ENCODE data around the gene BHLHE40. TPM values are rescaled to one million over a fixed set of nuclear protein-coding genes. Genes with fewer than 3 reads are reported as not detected.

BHLHE40 gene
- total and polyA plus RNA-seq, 2 of the 4 experiments (the other 2 are of a cell fraction) = 22.8 to 31.8 TPM

GRCh38 chr3:5015056-5015455, 35.8 kb downstream of the BHLHE40 start:
- Histone ChIP-seq H2BK20ac (ENCODE audit: low read depth, low read length) (no peak overlapping the region), H3K9me1 (ENCODE audit: insufficient read depth, low read length) (peaks cover 13% of the 10 kb centered on the region), H4K8ac (ENCODE audit: low read depth in 2 of 2, low read length in 2 of 2) (no peak overlapping the region), H4K91ac (ENCODE audit: insufficient read depth, low read depth, low read length) (no peak overlapping the region), H3K27me3 (ENCODE audit: control insufficient read depth, insufficient read depth, low read length) (no peaks in the 10 kb centered on the region), H2BK120ac (ENCODE audit: low read depth, low read length) (peak overlapping the region; percentile 28; the same call in 1 of the 2 replicates), H2AK9ac (replicated peaks; ENCODE audit: low read depth, low read length, poor library complexity) (no peak overlapping the region), H3K27ac (ENCODE audit: insufficient read depth, low read length) (no peak overlapping the region), H3K4me2 (ENCODE audit: low read depth, low read length) (no peak overlapping the region), H3K56ac (ENCODE audit: extremely low read depth, insufficient read depth, low read length) (no peak overlapping the region), H3K4ac (ENCODE audit: low read depth, low read length) (no peak overlapping the region), H3K4me1 (ENCODE audit: control insufficient read depth, insufficient read depth, low read length) (peaks cover 18% of the 10 kb centered on the region), H2AK5ac (ENCODE audit: low read depth, low read length) (no peak overlapping the region), H2BK5ac (ENCODE audit: low read depth, low read length, poor library complexity, severe bottlenecking) (no peak overlapping the region), H3K14ac (replicated peaks; ENCODE audit: low read depth, low read length) (no peak overlapping the region), H3K23ac (ENCODE audit: low read depth, low read length) (no peak overlapping the region), H2AFZ (replicated peaks; ENCODE audit: low read length, poor library complexity) (no peak overlapping the region), H4K5ac (ENCODE audit: low read depth, low read length) (peak overlapping the region; percentile 15; the same call in 1 of the 2 replicates), H4K20me1 (ENCODE audit: insufficient read depth, low read length) (no peaks in the 10 kb centered on the region), H3K9me3 (ENCODE audit: control insufficient read depth, insufficient read depth, low read length) (no peaks in the 10 kb centered on the region), H3K79me1 (ENCODE audit: low read depth in 1 of 2, low read length in 2 of 2) (no peaks in the 10 kb centered on the region), H3K9ac (ENCODE audit: low read depth, low read length) (no peak overlapping the region), H3K18ac (ENCODE audit: low read depth, low read length) (no peak overlapping the region), H3K36me3 (ENCODE audit: control insufficient read depth, insufficient read depth, low read length) (no peaks in the 10 kb centered on the region), H2BK15ac (ENCODE audit: low read depth, low read length) (peak overlapping the region; percentile 58; the same call in 1 of the 3 replicates), H3K4me3 (ENCODE audit: insufficient read depth, low read depth, low read length) (no peak overlapping the region)
- ChIA-PET CTCF (no interaction called here), POLR2A (ENCODE audit: unreplicated experiment) (no interaction called here)
- TF ChIP-seq MXI1 (IDR thresholded peaks at IDR 0.05; ENCODE audit: borderline replicate concordance, low read depth, low read length) = no peak
- no peak for TF ChIP-seq RCOR1 (IDR thresholded peaks at IDR 0.05; ENCODE audit: insufficient replicate concordance, low read length)
- TF ChIP-seq BHLHE40 (IDR thresholded peaks at IDR 0.05; ENCODE audit: low read depth, low read length) = no peak
- TF ChIP-seq MAFK (IDR thresholded peaks at IDR 0.05; ENCODE audit: low read depth, low read length) = no peak
- TF ChIP-seq POLR2A (IDR thresholded peaks at IDR 0.05; ENCODE audit: low read depth, low read length) = no peak
- no peak for TF ChIP-seq RFX5 (IDR thresholded peaks at IDR 0.05; ENCODE audit: low read depth, low read length)
- no peak for TF ChIP-seq FOS (IDR thresholded peaks at IDR 0.05; ENCODE audit: low read depth, low read length)
- no peak for TF ChIP-seq RAD21 (IDR thresholded peaks at IDR 0.05; ENCODE audit: low read length)
- no peak for TF ChIP-seq CHD1 (IDR thresholded peaks at IDR 0.05; ENCODE audit: low read depth, low read length)
- TF ChIP-seq CEBPB (IDR thresholded peaks at IDR 0.05; ENCODE audit: low read depth, low read length) = no peak
- no peak for TF ChIP-seq ELK1 (IDR thresholded peaks at IDR 0.05; ENCODE audit: borderline replicate concordance, low read depth, low read length)
- no peak for TF ChIP-seq MAZ (IDR thresholded peaks at IDR 0.05; ENCODE audit: borderline replicate concordance, low read depth, low read length)
- ATAC-seq (ENCODE audit: low read depth) (no peak), DNase-seq (no peak)
- WGBS, 2 experiments (ENCODE audit: extremely low coverage in 2 of 2, insufficient read length in 1 of 2) = 100% methylated on average over 1 of the region's 5 CpGs; no CpG with 5 or more reads in 1 of the 2 experiments
- in situ Hi-C loops (cut with MboI; ENCODE audit: low sequenced_read_pairs) = no loop called here
- BruUV-seq (replicated peaks) = no TSS peak
- dilution Hi-C loops (cut with HindIII; ENCODE audit: low sequenced_read_pairs, unreplicated experiment) = no loop called here
- intact Hi-C loops (cut with micrococcal nuclease) = no loop called here

All from IMR-90 (cell line).